Smooth muscle cell of the brain vasculature (primary cell): ENCODE results near the gene MRPL4.
"Not testable (repeated sequence)": the region's sequence is repeated elsewhere in the genome, so short reads cannot be mapped to it uniquely, and the experiment has no call there.

ENCODE experiments used
- DNase-seq: peaks from one replicate; pipeline ENCODE4 v3.0.0-alpha.2; 2012; ENCODE audit warnings: low read depth, low spot score

Gene MRPL4

DNA sequence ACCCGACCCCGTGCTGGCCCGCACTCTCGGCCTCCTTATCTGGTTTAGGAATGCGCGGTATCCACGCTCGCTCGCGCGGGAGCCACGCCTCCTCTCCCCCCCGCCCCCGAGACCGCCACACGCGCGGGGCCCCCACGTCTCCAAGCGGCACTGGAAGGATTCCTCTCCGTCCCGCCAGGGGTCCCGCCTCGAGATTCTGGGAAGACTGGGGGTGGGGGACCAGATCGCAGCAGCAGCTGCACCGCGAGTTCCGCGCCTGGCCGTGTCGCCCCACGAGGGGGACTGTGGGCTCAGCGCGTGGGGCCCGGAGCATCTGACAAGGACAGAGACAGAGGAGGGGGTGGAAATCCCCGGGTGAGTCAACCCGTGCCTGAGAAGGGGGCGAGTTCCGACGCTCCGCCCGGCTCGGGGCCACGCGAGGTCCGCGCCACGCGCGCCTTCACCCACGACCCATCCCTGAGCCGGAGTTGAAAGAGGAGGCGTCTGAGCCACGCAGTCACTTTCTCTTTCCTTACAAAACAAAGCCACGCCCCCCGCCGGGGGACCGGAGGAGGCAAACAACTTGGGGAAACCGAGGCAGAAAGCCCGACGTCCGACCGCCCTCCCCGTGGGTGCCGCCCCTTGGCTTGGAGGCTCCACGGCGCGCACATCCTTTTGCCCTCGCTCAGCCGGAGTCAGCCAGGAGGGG lies 21.7 kb upstream of the MRPL4 start:
- no peak for DNase-seq

DNA sequence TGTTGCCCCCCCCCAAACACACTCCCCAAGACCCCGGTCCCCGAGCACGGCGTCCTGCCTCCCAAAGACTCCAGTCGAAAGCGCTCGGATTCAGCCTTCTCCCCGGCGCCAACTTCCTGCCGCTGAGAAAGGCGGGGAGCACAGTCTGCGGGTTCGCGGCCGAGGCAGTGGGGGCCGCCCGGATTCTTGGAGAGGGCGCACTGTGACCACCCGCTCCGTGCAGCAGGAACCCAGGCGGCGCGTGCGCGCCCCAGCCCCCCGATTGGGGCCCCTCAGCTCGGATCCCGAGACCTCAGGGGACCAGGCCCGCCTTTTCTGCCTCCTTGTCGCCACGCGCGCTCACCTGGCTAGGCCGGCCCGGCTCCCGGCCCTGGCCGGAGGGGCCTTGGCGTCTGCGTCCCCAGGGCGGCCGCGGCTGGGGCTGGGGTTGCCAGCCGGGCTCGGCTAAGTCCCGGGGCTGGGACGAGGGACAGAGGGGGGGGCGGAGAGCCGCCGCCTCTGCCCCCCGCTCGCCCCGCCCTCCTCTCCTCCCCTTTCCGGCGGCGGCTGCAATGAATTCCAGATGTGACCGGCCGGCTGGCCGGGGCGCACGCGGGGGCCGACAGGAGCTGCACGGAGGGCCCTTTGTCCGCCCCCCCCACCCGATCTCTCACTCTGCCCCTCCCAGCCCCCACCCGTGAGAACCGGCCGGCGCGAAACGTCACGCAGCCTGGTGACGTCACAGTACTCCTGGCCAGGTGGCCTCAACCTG lies 21.0 kb upstream of the MRPL4 start, which contains the start of gene S1PR2:
Gene S1PR2, minus strand, starts transcription at position 471 of the 751 bp plus-strand sequence. CDS start 6,426 bp downstream, outside the sequence.
- DNase-seq: no peak

- no peak for DNase-seq
Measured at GRCh38 chr19:10231612-10232228, 20.3 kb upstream of the MRPL4 start.

DNA sequence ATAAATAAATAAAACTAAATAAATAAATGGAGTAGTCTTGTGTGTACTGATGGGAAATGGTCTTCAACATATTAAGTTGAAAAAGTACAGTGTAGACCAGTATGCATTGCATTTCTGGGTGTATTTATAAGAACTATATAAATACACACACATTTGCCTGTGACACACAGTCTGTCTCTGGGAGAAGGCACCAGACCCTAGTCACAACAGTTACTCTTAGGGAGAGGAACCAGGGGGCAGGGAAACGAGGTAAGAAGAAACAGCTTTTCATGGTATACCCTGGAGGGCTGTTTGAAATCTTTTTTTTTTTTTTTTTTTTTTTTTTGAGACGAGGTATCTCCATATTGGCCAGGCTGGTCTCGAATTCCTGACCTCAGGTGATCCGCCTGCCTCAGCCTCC lies 18.1 kb upstream of the MRPL4 start:
- DNase-seq: no peak

DNA sequence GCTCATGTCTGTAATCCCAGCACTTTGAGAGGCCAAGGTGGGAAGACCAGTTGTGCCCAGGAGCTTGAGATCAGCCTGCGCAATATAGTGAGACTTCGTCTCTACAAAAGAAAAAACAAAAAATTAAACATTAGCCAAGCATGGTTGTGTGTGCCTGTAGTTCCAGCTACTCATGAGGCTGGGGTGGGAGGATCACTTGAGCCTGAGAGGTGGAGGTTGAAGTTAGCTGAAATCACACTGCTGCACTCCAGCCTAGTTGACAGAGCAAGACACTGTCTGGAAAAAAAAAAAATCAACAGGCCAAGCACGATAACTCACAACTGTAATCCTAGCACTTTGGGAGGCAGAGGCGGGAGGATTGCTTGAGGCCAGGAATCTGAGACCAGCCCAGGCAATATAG lies 17.0 kb upstream of the MRPL4 start:
- DNase-seq: no peak

- DNase-seq: not testable (repeated sequence)
Measured at GRCh38 chr19:10235409-10235808, 16.6 kb upstream of the MRPL4 start.

DNA sequence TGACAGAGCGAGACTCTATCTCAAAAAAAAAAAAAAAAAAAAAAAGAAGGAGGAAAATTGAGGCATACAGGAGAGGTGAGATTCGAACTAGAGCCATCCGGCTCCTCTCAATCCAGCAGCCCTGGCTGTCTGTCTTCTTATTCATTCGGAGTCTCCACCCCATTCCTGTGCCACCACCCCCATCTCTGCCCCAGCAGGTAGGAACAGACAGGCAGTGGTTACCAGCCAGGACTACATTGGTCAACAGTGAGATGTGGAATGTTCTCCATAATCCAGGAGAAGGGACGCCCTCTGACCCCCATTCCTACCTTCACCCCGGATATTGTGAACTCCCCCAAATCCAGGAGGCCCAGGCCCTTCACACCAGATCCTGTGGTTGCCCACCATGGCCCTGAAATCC lies 14.3 kb upstream of the MRPL4 start:
- DNase-seq: no peak

- no peak for DNase-seq
Measured at GRCh38 chr19:10238172-10238783, 13.7 kb upstream of the MRPL4 start.

DNA sequence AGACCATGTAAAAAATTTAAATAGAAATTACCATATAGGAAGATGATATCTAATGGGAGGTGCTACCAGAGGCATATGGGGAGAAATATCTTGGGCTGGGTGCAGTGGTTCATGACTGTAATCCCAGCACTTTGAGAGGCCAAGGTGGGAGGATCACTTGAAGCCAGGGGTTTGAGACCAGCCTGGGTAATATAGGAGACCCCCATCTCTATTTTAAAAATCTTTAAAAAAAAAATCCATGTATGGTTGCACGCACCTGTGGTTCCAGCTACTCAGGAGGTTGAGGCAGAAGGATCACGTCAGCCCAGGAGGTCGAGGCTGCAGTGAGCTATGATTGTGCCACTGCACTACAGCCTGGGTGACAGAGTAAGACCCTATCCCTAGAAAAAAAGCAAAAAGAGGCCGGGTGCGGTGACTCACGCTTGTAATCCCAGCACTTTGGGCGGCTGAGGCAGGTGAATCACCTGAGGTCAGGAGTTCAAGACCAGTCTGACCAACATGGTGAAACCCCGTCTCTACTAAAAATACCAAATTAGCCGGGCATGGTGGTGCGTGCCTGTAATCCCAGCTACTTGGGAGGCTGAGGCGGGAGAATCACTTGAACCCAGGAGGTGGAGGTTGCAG lies 10.1 kb upstream of the MRPL4 start:
- not testable (repeated sequence) for DNase-seq

GRCh38 chr19:10243606-10244005 lies 8.4 kb upstream of the MRPL4 start:
- DNase-seq: no peak

GRCh38 chr19:10245189-10245939 lies 6.7 kb upstream of the MRPL4 start:
- no peak for DNase-seq

DNA sequence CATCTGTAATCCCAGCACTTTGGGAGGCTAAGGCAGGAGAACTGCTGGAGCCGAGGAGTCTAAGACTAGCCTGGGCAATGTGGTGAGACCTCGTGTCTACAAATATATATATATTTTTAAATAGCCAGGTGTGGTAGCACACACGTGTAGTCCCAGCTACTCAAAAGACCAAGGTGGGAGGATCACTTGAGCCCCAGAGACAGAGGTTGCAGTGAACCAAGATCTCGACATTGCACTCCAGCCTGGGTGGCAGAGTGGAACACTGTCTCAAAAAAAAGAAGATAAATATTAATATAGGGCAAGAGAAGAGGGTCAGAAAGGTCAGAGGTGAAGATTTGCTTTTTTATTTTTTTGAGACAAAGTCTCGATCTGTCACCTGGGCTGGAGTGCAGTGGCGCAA lies 5.5 kb upstream of the MRPL4 start:
- DNase-seq: no peak

- no peak for DNase-seq
Measured at GRCh38 chr19:10252707-10253106, 693 bp downstream of the MRPL4 start.

GRCh38 chr19:10254244-10254643 lies 2.2 kb downstream of the MRPL4 start:
- DNase-seq: no peak

DNA sequence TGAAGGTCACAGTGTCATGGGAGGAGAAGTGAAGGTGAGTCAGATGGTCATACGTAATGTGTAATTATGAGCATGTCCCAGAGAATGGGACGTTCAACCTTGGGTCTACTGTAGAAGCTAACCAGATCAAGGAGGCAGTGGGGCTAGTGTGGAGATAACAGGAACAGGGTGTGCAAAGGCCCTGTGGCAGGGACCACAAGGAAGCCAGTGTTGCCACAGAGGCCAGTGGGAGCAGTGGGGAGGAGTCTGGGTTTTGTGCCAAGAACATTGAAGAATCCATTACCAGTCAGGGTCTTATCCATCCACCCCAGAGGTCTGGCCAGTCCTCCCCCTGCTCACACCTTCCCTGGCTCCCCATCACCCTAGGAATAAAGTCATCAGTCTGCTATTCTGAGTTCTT lies 3.3 kb downstream of the MRPL4 start:
- DNase-seq: no peak

DNA sequence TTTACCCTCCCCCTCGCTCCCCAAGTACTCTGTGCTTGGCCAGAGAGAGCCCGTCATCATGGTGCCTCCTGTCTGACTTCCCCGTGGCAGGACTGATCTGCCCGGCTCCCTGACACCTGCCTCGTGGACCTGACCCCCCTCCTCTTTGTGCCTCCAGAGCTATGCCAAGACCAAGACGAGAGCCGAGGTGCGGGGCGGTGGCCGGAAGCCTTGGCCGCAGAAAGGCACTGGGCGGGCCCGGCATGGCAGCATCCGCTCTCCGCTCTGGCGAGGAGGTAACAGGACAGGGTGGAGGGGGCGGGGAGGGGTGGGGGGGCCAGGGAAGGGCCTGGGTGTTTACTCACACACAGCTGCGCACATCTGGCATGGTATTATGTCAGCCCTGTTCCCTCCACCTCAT lies 4.5 kb downstream of the MRPL4 start:
- DNase-seq: no peak

- no peak for DNase-seq
Measured at GRCh38 chr19:10256970-10257615, 5.1 kb downstream of the MRPL4 start.

GRCh38 chr19:10258080-10258710 lies 6.2 kb downstream of the MRPL4 start:
- DNase-seq: no peak

GRCh38 chr19:10259162-10259905 lies 7.3 kb downstream of the MRPL4 start:
- DNase-seq: no peak
